Measurements from ENCODE around the gene GUK1. TPM values are rescaled to one million over a fixed set of nuclear protein-coding genes. Genes with fewer than 3 reads are reported as not detected.

Gene GUK1
- total and polyA plus RNA-seq, 2 experiments from 2014 or later = 324 to 554 TPM

- H3K9me3 ChIP-seq (ENCODE audit: low read depth) = no peaks in the 10 kb centered on the region
- H3K9me2 ChIP-seq (ENCODE audit: insufficient read depth) = no peaks in the 10 kb centered on the region
- in situ Hi-C loops (cut with MboI) = no loop called here
- no peak for DNase-seq
- H3K27me3 ChIP-seq (replicated peaks; ENCODE audit: insufficient read depth) = no peaks in the 10 kb centered on the region; the same call in 1 of the 2 replicates
- 11 to 21% methylated on average over 2 of the region's 2 CpGs for WGBS, 2 experiments (ENCODE audit: low coverage in 1 of 2, low lambda C conversion rate in 2 of 2, missing lambda C conversion rate in 2 of 2)
- H4K20me1 ChIP-seq (ENCODE audit: insufficient read depth) = no peaks in the 10 kb centered on the region
- no peak overlapping the region for H3K4me2 ChIP-seq (ENCODE audit: unreplicated experiment)
- no peak overlapping the region for H3K9ac ChIP-seq
- H3K4me3 ChIP-seq = no peak overlapping the region
- TF ChIP-seq EZH2phosphoT487 (IDR thresholded peaks at IDR 0.05; ENCODE audit: insufficient read depth, low read depth) = no peak
- TF ChIP-seq EZH2 (IDR thresholded peaks at IDR 0.05; ENCODE audit: insufficient read depth, poor library complexity, severe bottlenecking) = no peak
- H3K36me3 ChIP-seq (ENCODE audit: low read depth) = no peaks in the 10 kb centered on the region
- H3K79me2 ChIP-seq (ENCODE audit: insufficient read depth) = no peaks in the 10 kb centered on the region
- H3K4me1 ChIP-seq (ENCODE audit: insufficient read depth) = no peaks in the 10 kb centered on the region; the same call in 1 of the 2 replicates
- H3K27ac ChIP-seq = no peak overlapping the region
- H3F3A ChIP-seq (ENCODE audit: insufficient read depth) = 0 out of 2 replicates have a peak, but pooled peaks cover 6% of the 10 kb centered on the region
- no peak overlapping the region for H2AFZ ChIP-seq
Observed at GRCh38 chr1:228123505-228123904, 16.6 kb upstream of the GUK1 start.

- no peaks in the 10 kb centered on the region for H4K20me1 ChIP-seq (ENCODE audit: insufficient read depth)
- no peaks in the 10 kb centered on the region for H3K79me2 ChIP-seq (ENCODE audit: insufficient read depth)
- no peaks in the 10 kb centered on the region for H3K36me3 ChIP-seq (ENCODE audit: low read depth)
- no peak overlapping the region for H3K27ac ChIP-seq
- H3K4me2 ChIP-seq (ENCODE audit: unreplicated experiment) = no peak overlapping the region
- H3K27me3 ChIP-seq (replicated peaks; ENCODE audit: insufficient read depth) = no peaks in the 10 kb centered on the region; the same call in 1 of the 2 replicates
- 0 out of 2 replicates have a peak, but pooled peaks cover 2% of the 10 kb centered on the region for H3F3A ChIP-seq (ENCODE audit: insufficient read depth)
- H2AFZ ChIP-seq = no peak overlapping the region
- no peak overlapping the region for H3K4me3 ChIP-seq
- no peaks in the 10 kb centered on the region for H3K9me2 ChIP-seq (ENCODE audit: insufficient read depth)
- H3K4me1 ChIP-seq (ENCODE audit: insufficient read depth) = no peaks in the 10 kb centered on the region; the same call in 1 of the 2 replicates
- H3K9me3 ChIP-seq (ENCODE audit: low read depth) = no peaks in the 10 kb centered on the region
- no peak for DNase-seq
- in situ Hi-C loops (cut with MboI) = no loop called here
- WGBS, 2 experiments (ENCODE audit: low coverage in 1 of 2, low lambda C conversion rate in 2 of 2, missing lambda C conversion rate in 2 of 2) = 64% methylated on average over 5 of the region's 5 CpGs
- no peak for TF ChIP-seq EZH2phosphoT487 (IDR thresholded peaks at IDR 0.05; ENCODE audit: insufficient read depth, low read depth)
- no peak for TF ChIP-seq EZH2 (IDR thresholded peaks at IDR 0.05; ENCODE audit: insufficient read depth, poor library complexity, severe bottlenecking)
- H3K9ac ChIP-seq = no peak overlapping the region
Observed at GRCh38 chr1:228125185-228125584, 14.9 kb upstream of the GUK1 start.

DNA sequence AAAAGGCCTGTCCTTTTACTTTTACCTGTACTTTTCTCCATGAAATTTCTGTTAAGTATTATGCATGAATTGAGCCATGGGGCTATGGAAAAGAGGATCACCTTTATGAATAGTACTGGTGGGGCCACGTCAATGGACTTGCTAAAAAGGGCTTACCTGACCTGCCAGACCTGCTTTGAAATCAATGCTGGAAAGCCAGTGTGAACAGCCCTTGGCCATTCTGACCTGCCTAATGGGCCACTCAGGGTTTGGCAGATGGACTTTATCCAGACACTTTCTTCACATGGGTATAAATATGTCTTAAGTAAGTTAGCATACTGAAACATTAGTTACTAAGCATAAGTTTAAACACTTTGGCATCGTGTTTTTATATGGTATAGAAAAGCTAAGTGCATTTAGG lies 8.3 kb upstream of the GUK1 start:
- Histone ChIP-seq H3K79me2 (ENCODE audit: insufficient read depth) (no peaks in the 10 kb centered on the region), H2AFZ (no peak overlapping the region), H3K4me2 (ENCODE audit: unreplicated experiment) (no peak overlapping the region), H3K9me3 (ENCODE audit: low read depth) (no peaks in the 10 kb centered on the region), H3K27me3 (replicated peaks; ENCODE audit: insufficient read depth) (peaks cover 39% of the 10 kb centered on the region), H3K36me3 (ENCODE audit: low read depth) (no peaks in the 10 kb centered on the region), H3K9ac (no peak overlapping the region), H4K20me1 (ENCODE audit: insufficient read depth) (no peaks in the 10 kb centered on the region), H3F3A (ENCODE audit: insufficient read depth) (no peaks in the 10 kb centered on the region), H3K9me2 (ENCODE audit: insufficient read depth) (no peaks in the 10 kb centered on the region), H3K27ac (no peak overlapping the region), H3K4me1 (ENCODE audit: insufficient read depth) (no peaks in the 10 kb centered on the region), H3K4me3 (no peak overlapping the region)
- TF ChIP-seq EZH2 (IDR thresholded peaks at IDR 0.05; ENCODE audit: insufficient read depth, poor library complexity, severe bottlenecking) (no peak), EZH2phosphoT487 (IDR thresholded peaks at IDR 0.05; ENCODE audit: insufficient read depth, low read depth) (no peak)
- 51 to 67% methylated on average over 2 of the region's 2 CpGs for WGBS, 2 experiments (ENCODE audit: low coverage in 1 of 2, low lambda C conversion rate in 2 of 2, missing lambda C conversion rate in 2 of 2)
- in situ Hi-C loops (cut with MboI) = no loop called here
- DNase-seq = no peak

DNA sequence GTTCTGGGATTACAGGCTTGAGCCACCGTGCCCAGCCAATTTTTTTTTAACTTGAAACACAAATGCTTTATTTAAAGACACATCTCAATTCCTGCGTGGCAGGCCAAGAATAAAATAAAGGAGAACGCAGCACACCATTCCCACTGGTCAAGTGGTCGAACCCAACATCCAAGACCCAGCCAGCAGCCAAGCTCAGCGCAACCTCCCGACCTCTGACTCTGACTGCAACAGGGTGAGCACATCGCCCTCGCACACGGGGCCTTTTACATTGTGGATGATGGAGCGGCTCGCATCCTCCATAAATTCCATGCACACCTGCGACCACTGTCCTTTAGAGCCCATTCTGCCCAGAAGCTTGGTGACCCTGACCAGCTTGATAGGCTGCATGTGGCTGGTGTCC lies 5.5 kb upstream of the GUK1 start:
- in situ Hi-C loops (cut with MboI) = no loop called here
- no peak for TF ChIP-seq EZH2phosphoT487 (IDR thresholded peaks at IDR 0.05; ENCODE audit: insufficient read depth, low read depth)
- no peak for TF ChIP-seq EZH2 (IDR thresholded peaks at IDR 0.05; ENCODE audit: insufficient read depth, poor library complexity, severe bottlenecking)
- Histone ChIP-seq H3K4me3 (no peak overlapping the region), H3K4me2 (ENCODE audit: unreplicated experiment) (no peak overlapping the region), H3K9me2 (ENCODE audit: insufficient read depth) (no peaks in the 10 kb centered on the region), H2AFZ (no peak overlapping the region), H4K20me1 (ENCODE audit: insufficient read depth) (no peaks in the 10 kb centered on the region), H3K9ac (no peak overlapping the region), H3K79me2 (ENCODE audit: insufficient read depth) (no peaks in the 10 kb centered on the region), H3K27me3 (replicated peaks; ENCODE audit: insufficient read depth) (peaks cover 42% of the 10 kb centered on the region), H3K9me3 (ENCODE audit: low read depth) (no peaks in the 10 kb centered on the region), H3K36me3 (ENCODE audit: low read depth) (no peaks in the 10 kb centered on the region), H3K4me1 (ENCODE audit: insufficient read depth) (no peaks in the 10 kb centered on the region), H3F3A (ENCODE audit: insufficient read depth) (no peaks in the 10 kb centered on the region), H3K27ac (no peak overlapping the region)
- WGBS, 2 experiments (ENCODE audit: low coverage in 1 of 2, low lambda C conversion rate in 2 of 2, missing lambda C conversion rate in 2 of 2) = 52 to 53% methylated on average over 12 of the region's 12 CpGs
- no peak for DNase-seq

- in situ Hi-C loops (cut with MboI) = no loop called here
- H2AFZ ChIP-seq = no peak overlapping the region
- H3K36me3 ChIP-seq (ENCODE audit: low read depth) = no peaks in the 10 kb centered on the region
Observed at GRCh38 chr1:228136901-228137300, 3.2 kb upstream of the GUK1 start.

More at GRCh38 chr1:228136901-228137300, 3.2 kb upstream of the GUK1 start:
- H3K9me2 ChIP-seq (ENCODE audit: insufficient read depth) = no peaks in the 10 kb centered on the region
- no peak overlapping the region for H3K4me3 ChIP-seq
- H3K4me1 ChIP-seq (ENCODE audit: insufficient read depth) = peaks cover 2% of the 10 kb centered on the region; the same call in 1 of the 2 replicates
- no peak for DNase-seq
- no peaks in the 10 kb centered on the region for H3F3A ChIP-seq (ENCODE audit: insufficient read depth)
- no peaks in the 10 kb centered on the region for H3K9me3 ChIP-seq (ENCODE audit: low read depth)
- H4K20me1 ChIP-seq (ENCODE audit: insufficient read depth) = no peaks in the 10 kb centered on the region
- H3K4me2 ChIP-seq (ENCODE audit: unreplicated experiment) = no peak overlapping the region
- no peak overlapping the region for H3K9ac ChIP-seq
- H3K27ac ChIP-seq = no peak overlapping the region
- TF ChIP-seq EZH2phosphoT487 (IDR thresholded peaks at IDR 0.05; ENCODE audit: insufficient read depth, low read depth) (no peak), EZH2 (IDR thresholded peaks at IDR 0.05; ENCODE audit: insufficient read depth, poor library complexity, severe bottlenecking) (no peak)
- peaks cover 41% of the 10 kb centered on the region for H3K27me3 ChIP-seq (replicated peaks; ENCODE audit: insufficient read depth)
- 3 to 7% methylated on average over 1 of the region's 1 CpG for WGBS, 2 experiments (ENCODE audit: low coverage in 1 of 2, low lambda C conversion rate in 2 of 2, missing lambda C conversion rate in 2 of 2)
- peaks cover 14% of the 10 kb centered on the region for H3K79me2 ChIP-seq (ENCODE audit: insufficient read depth)

All from GM23248 (cell line).